MM.1S (cell line): ENCODE data around the gene GRIN3A.

Source experiments
- DNase-seq: peaks from one replicate; pipeline ENCODE4 v3.0.0-alpha.2; 2015
- H2AFZ ChIP-seq: fragments of 300-600 bp; sonication (generic); 2 replicates; pipeline ENCODE4 v1.6.0; 2016; ENCODE audit warnings: antibody characterized with exemption, low read length
- H3F3A ChIP-seq: fragments of 300-600 bp; sonication (generic); 2 replicates; pipeline ENCODE4 v1.6.1; 2016; ENCODE audit warnings: mild to moderate bottlenecking, antibody characterized with exemption, low read length, moderate library complexity, mixed read lengths; ENCODE audit not compliant: insufficient read depth
- H3K27ac ChIP-seq: fragments of 300-600 bp; sonication (generic); 2 replicates; pipeline ENCODE4 v1.5.1; 2016; ENCODE audit warnings: mild to moderate bottlenecking, low read length
- H3K27me3 ChIP-seq: fragments of 300-600 bp; sonication (generic); replicated peaks from 2 replicates; pipeline ENCODE4 v1.6.0; 2016; ENCODE audit warnings: low read length; ENCODE audit not compliant: insufficient read depth
- H3K36me3 ChIP-seq: fragments of 300-600 bp; sonication (generic); replicated peaks from 2 replicates; pipeline ENCODE4 v1.6.1; 2016; ENCODE audit warnings: mild to moderate bottlenecking, low read length, mixed read lengths; ENCODE audit not compliant: insufficient read depth
- H3K4me1 ChIP-seq: fragments of 300-600 bp; sonication (generic); 2 replicates; pipeline ENCODE4 v1.6.1; 2016; ENCODE audit warnings: low read length, mixed read lengths
- H3K4me2 ChIP-seq: fragments of 300-600 bp; sonication (generic); 2 replicates; pipeline ENCODE4 v1.6.0; 2016; ENCODE audit warnings: low read depth, low read length
- H3K4me3 ChIP-seq: fragments of 300-600 bp; sonication (generic); 2 replicates; pipeline ENCODE4 v1.5.1; 2016; ENCODE audit warnings: low read length, mixed read lengths
- H3K79me2 ChIP-seq: fragments of 300-600 bp; sonication (generic); 2 replicates; pipeline ENCODE4 v1.6.1; 2016; ENCODE audit warnings: mixed run types, low read length, mixed read lengths
- H3K9ac ChIP-seq: fragments of 300-600 bp; sonication (generic); 2 replicates; pipeline ENCODE4 v1.6.1; 2016; ENCODE audit warnings: low read length, mixed read lengths
- H3K9me2 ChIP-seq: fragments of 300-600 bp; sonication (generic); replicated peaks from 2 replicates; pipeline ENCODE4 v1.6.1; 2016; ENCODE audit warnings: mild to moderate bottlenecking, low read length, mixed read lengths; ENCODE audit not compliant: insufficient read depth
- H3K9me3 ChIP-seq: fragments of 300-600 bp; sonication (generic); replicated peaks from 2 replicates; pipeline ENCODE4 v1.6.1; 2016; ENCODE audit warnings: mild to moderate bottlenecking, low read length, mixed read lengths; ENCODE audit not compliant: insufficient read depth
- H4K20me1 ChIP-seq: fragments of 300-600 bp; sonication (generic); 2 replicates; pipeline ENCODE4 v1.6.1; 2016; ENCODE audit warnings: mild to moderate bottlenecking, low read length, moderate library complexity, mixed read lengths; ENCODE audit not compliant: insufficient read depth
- EZH2 ChIP-seq: fragments of 300-600 bp; sonication (generic); optimal IDR thresholded peaks from 2 replicates; pipeline ENCODE3; 2017; ENCODE audit warnings: low read depth, mild to moderate bottlenecking, antibody characterized with exemption, low read length, mixed read lengths
- EZH2phosphoT487 ChIP-seq: fragments of 300-600 bp; sonication (generic); IDR thresholded peaks from 2 replicates; pipeline ENCODE4 v1.6.1; 2018; ENCODE audit warnings: antibody characterized with exemption, low read length
- TF ChIP-seq, protein P1 (sequence below): fragments of 300-600 bp; sonication (generic); IDR thresholded peaks from 2 replicates; pipeline ENCODE4 v1.5.1; 2016; ENCODE audit warnings: antibody characterized with exemption, low read length, mixed read lengths

Gene GRIN3A

DNA sequence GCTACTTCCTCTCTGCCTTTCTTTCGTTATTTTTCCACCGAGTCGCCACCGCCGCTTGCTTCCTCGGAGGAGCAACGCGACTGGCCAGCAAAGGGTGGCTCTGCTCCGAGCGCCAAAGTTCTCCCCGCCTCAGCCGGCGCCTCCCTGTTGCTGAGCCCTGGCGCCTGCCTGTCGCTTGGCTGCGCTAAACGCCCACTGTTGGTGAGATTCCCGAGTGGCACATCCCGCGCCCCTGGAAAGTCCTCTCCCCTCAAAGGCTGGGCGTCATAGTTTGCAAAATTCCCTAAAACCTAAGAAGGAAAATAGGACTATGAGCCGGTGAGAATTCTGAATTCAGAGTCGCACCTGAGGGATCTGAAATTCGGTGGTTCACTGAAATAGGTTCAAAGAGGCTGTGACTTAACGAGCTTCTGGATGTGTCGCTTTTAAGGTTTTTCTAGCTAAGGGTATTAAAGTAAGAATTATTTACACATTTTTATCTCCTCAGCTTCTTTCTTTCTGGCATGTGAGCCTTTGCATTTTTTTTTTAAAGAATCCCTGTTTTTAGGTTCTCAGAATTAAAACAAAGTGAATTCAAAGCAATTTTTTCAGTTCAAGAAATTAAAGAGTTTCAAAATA, at the start of gene GRIN3A:
Gene GRIN3A (minus strand): TSS at position 82 of the 618 bp plus-strand sequence. CDS start 668 bp downstream, outside the sequence.
- DNase-seq: no peak
- no peaks in the 10 kb centered on the region for H3K9me2 ChIP-seq
- H3K4me3 ChIP-seq: no peak within 1 kb of the TSS
- H3K4me1 ChIP-seq: no peaks in the 10 kb centered on the region
- H3K36me3 ChIP-seq: no peaks in the 10 kb centered on the region
- H3F3A ChIP-seq: no peaks in the 10 kb centered on the region
- no peaks in the 10 kb centered on the region for H3K27me3 ChIP-seq
- H3K4me2 ChIP-seq: no peak within 1 kb of the TSS
- H3K9me3 ChIP-seq: no peaks in the 10 kb centered on the region
- H3K79me2 ChIP-seq: no peaks in the 10 kb centered on the region
- no peaks in the 10 kb centered on the region for H4K20me1 ChIP-seq
- no peak within 1 kb of the TSS for H3K27ac ChIP-seq
- no peak within 1 kb of the TSS for H3K9ac ChIP-seq
- H2AFZ ChIP-seq: no peak within 1 kb of the TSS
- TF ChIP-seq EZH2phosphoT487 (no peak), EZH2 (no peak)
- TF ChIP-seq, protein P1, sequence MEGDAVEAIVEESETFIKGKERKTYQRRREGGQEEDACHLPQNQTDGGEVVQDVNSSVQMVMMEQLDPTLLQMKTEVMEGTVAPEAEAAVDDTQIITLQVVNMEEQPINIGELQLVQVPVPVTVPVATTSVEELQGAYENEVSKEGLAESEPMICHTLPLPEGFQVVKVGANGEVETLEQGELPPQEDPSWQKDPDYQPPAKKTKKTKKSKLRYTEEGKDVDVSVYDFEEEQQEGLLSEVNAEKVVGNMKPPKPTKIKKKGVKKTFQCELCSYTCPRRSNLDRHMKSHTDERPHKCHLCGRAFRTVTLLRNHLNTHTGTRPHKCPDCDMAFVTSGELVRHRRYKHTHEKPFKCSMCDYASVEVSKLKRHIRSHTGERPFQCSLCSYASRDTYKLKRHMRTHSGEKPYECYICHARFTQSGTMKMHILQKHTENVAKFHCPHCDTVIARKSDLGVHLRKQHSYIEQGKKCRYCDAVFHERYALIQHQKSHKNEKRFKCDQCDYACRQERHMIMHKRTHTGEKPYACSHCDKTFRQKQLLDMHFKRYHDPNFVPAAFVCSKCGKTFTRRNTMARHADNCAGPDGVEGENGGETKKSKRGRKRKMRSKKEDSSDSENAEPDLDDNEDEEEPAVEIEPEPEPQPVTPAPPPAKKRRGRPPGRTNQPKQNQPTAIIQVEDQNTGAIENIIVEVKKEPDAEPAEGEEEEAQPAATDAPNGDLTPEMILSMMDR: no peak

DNA sequence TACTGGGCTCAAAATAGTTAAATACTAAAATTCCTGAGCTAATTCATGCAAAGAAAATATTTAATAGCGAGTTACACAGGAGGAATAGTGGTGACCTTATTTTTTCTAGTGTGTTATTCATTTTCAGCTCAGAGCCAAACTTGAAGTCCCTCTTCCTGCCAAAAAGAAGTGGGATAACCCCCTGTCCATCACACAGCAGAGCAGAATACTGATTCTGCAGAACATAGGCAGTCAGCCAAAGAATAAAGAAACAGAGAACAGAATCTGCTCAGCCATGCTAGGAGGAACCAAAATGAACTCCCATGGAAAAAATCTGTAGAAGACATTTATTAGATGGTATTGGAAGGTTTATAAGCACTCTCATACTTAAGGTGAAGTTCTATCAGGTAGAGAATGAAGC, 49.4 kb upstream of the GRIN3A start:
- Histone ChIP-seq H3F3A (no peaks in the 10 kb centered on the region), H3K9me2 (no peaks in the 10 kb centered on the region), H3K4me3 (no peak overlapping the region), H3K9ac (no peak overlapping the region), H3K9me3 (no peaks in the 10 kb centered on the region), H2AFZ (no peak overlapping the region), H3K27me3 (no peaks in the 10 kb centered on the region), H3K27ac (no peak overlapping the region), H3K4me2 (no peak overlapping the region), H3K4me1 (no peaks in the 10 kb centered on the region), H4K20me1 (no peaks in the 10 kb centered on the region), H3K36me3 (no peaks in the 10 kb centered on the region), H3K79me2 (no peaks in the 10 kb centered on the region)
- no peak for DNase-seq
- TF ChIP-seq EZH2phosphoT487: no peak
- TF ChIP-seq, protein P1: no peak
- TF ChIP-seq EZH2: no peak

DNA sequence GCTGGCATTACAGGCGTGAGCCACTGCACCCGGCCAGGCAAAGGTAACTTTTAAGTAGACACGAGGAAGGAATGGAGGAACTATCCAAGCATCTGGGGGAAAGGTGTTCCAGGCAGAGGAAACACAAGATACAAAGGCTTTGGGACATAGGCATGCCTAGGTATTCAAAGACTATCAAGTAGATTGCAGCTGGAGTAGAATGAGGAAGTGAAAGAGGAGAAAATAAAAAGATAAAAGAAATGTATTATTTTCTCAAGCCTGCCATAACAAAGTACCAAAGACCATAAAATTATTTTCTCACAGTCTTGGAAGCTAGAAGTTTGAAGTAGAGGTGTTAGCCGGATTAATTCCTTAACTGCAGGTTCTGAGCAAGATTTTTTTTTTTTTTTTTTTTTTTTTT, 39.9 kb upstream of the GRIN3A start:
- Histone ChIP-seq H3F3A (no peaks in the 10 kb centered on the region), H3K27ac (no peak overlapping the region), H4K20me1 (no peaks in the 10 kb centered on the region), H3K4me2 (no peak overlapping the region), H3K36me3 (no peaks in the 10 kb centered on the region), H3K9me3 (no peaks in the 10 kb centered on the region), H3K4me3 (no peak overlapping the region), H3K9me2 (no peaks in the 10 kb centered on the region), H3K27me3 (no peaks in the 10 kb centered on the region), H3K4me1 (no peaks in the 10 kb centered on the region), H3K79me2 (no peaks in the 10 kb centered on the region), H3K9ac (no peak overlapping the region), H2AFZ (no peak overlapping the region)
- DNase-seq: no peak
- no peak for TF ChIP-seq EZH2phosphoT487
- TF ChIP-seq EZH2: no peak
- TF ChIP-seq, protein P1: no peak
